GM18507 (cell line): ENCODE measurements around the gene CMTM8.
A peak's percentile ranks its signal among the peaks of the same experiment; 100 is the strongest.

Experiments used
- DNase-seq: peaks from one replicate; pipeline ENCODE4 v3.0.0; 2011; ENCODE audit warnings: low read depth; ENCODE audit not compliant: insufficient read length; ENCODE audit errors: extremely low spot score
- FAIRE-seq: peaks from 2 replicates; lab custom pipeline; 2011; peaks lifted over from hg19 to GRCh38; lab: Jason Lieb, UNC

The CMTM8 gene

DNA sequence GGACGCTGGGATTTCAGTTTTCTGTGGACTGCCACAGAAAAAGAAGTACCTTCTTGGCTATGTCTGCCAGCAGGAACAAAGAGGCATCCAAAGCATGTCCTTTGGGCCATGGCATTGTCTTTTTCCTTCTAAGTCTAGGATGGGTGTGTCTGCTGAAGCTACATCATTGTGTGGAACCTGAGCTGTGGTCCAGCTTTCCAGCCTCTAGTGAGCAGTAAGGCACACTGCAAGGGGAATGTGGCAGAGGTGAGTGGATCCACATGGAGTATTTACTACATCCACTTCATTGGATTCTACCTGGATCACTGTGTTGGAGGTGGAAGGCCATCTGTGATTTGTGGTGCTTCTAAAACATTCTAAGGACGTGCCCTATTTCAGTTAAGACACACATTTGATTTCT lies 23.7 kb downstream of the CMTM8 start:
- DNase-seq (no peak), FAIRE-seq (no peak)

- FAIRE-seq (no peak), DNase-seq (no peak)
Measured at GRCh38 chr3:32274306-32274705, 35.8 kb downstream of the CMTM8 start.

- DNase-seq = no peak
- FAIRE-seq = no peak
Measured at GRCh38 chr3:32275506-32275905, 37.0 kb downstream of the CMTM8 start.

DNA sequence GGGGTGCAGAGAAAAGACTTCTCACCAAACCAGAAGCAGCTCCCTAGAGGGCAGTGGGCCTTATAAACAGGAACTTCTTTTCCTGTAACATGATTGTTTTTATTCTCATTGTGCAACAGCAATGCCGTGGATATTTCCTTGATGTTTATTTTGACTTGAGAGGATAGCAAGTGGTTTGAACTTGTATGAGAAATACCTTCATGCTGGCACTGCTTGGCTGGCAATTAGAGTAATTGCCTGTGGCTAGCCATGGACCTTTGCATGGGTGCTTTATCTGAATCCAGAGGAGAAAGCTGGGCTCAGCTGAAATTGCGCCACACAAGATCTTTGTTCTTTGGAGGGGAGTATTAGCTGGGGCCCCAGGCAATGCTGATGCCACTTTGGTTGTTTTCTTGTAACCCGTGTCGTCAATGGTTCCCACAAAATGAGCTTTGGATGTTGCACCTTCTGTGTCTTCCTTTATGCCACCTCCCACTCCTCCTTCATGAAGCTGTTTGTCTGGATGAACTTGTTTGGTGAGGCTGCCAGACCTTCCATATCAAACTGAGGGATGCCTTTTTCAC lies 37.9 kb downstream of the CMTM8 start:
- DNase-seq = no peak
- no peak for FAIRE-seq

DNA sequence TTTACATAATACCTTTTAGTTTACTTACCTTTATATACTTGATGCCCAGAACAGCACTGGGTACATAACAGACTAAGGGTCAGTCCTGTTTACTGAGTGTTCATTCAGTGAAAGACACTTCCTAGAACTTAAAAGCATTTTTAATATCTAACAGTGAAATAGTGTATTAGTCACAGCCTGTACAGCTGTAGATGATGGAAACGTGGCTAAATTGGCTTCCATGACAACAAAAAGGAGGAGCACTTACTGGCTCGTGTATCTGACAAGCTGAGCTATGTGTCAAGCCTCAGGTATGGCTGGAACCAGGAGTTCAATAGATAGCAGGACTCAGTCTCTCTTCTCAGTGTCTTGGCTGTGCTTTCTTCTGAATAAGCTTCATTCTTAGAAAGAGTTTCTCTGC lies 40.2 kb downstream of the CMTM8 start:
- DNase-seq = no peak
- FAIRE-seq = no peak

GRCh38 chr3:32280262-32280910 lies 41.9 kb downstream of the CMTM8 start:
- FAIRE-seq (no peak), DNase-seq (no peak)

DNA sequence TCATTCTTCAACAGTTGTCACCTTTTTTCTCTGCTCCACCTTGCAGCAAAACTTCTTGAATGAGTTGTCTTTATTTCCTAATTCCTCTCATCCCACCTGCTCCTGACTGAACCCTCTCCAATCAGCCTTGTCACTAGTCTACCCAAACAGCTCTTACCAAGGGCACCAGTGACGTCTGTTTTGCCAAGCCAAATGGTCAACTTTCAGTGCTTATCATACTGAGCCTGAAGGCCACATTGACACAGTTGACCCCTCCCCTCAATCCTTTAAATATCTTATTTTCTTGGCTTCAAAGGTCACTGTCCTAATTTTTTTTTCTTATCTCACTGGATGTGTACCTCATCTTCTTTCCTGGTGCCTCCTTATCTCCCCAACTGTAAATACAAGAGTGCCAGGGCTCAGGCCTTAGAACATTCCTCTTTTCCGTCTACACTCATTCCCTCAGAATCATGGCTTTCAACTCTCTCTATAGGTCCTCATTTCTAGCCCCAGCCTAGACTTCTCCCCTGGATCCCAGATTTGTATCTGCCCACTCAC lies 43.2 kb downstream of the CMTM8 start:
- DNase-seq (no peak), FAIRE-seq (no peak)

DNA sequence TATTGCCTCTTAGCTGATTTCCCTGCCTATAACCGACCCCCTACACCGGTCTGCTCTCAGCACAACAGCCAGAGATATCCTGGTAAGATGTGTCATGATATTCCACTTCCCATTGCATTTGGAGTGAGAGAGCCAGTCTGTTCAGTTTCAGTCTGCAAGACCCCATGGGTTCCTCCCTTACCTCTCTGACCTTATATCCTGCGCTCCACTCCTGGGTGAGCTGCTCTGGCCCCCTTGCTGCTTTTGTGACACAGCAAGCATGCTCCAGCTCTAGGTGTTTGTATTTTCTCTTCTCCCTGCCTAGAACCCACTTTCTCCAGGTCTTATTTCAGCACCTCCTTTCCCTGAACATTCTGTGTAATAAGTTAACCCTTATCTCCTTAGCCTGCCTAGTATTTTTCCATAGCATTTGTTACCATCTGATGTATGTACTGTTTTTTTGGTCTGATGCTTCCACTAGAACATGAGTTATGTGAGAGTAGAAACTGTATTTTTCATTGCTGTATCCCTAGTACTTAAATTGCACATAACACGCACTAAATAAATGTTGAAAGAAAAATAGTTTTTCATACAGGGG lies 44.2 kb downstream of the CMTM8 start:
- FAIRE-seq (no peak), DNase-seq (no peak)

DNA sequence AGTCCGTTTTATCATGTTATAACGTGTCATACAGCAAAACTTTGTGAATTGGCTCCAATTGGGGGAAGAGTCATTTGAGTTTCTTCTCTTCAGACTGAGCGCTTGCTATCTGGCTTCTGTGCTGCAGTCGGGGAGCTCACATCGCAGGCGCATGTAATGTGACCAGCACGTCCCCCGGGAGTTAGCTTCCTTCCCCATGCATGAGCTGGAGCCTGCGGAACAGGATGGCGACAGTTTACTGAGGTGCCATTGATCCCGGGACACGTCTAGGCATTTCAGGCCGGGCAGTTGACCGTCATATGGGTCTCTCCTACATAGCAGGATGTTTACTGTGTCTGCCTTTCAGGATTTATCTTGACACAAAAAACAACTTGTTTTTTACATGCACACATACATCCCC lies 44.8 kb downstream of the CMTM8 start:
- FAIRE-seq (no peak), DNase-seq (no peak)

- FAIRE-seq (no peak), DNase-seq (no peak)
Measured at GRCh38 chr3:32284443-32285212, 46.1 kb downstream of the CMTM8 start.

DNA sequence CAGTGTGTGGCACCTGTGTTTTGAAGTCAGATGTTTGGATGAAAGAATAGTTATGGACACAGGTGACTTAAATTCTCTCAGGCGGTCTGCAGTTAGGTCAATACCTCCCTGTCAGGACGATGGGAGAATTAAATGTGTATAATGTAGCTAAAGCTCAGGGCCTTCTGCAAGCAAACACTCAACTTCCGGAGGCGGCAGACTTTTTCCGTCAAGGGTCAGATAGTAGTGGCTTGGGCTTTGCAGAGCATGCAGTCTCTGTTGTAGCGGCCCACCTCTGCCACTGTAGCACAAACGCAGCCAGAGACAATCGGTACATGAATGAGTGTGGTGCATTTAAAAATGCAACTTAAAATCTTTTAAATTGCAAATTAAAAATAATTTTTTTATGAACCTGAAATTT lies 47.4 kb downstream of the CMTM8 start:
- FAIRE-seq (no peak), DNase-seq (no peak)

DNA sequence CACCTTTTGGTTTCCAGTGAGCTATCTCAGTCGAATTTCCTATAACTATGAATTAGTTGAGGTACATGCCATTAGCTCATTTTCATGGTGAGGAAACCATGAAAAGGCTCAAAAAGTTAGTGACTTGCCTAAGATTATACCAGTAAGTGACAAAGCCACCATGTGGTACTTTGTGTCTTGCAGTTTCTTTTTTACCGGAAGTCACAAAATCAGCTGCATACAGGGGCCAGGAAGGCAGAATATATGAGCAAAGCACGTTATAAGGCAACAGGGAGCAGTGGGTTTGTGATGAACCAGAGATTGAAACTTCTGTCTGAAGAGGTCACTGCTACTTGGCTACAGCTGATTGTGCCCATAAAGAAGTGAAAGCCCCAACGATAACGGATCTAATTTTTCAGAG lies 50.3 kb downstream of the CMTM8 start:
- peak; percentile 70 for FAIRE-seq

GRCh38 chr3:32290619-32291018 lies 52.1 kb downstream of the CMTM8 start:
- FAIRE-seq (no peak), DNase-seq (no peak)

More for the DNA sequence above, 50.3 kb downstream of the CMTM8 start:
- no peak for DNase-seq

DNA sequence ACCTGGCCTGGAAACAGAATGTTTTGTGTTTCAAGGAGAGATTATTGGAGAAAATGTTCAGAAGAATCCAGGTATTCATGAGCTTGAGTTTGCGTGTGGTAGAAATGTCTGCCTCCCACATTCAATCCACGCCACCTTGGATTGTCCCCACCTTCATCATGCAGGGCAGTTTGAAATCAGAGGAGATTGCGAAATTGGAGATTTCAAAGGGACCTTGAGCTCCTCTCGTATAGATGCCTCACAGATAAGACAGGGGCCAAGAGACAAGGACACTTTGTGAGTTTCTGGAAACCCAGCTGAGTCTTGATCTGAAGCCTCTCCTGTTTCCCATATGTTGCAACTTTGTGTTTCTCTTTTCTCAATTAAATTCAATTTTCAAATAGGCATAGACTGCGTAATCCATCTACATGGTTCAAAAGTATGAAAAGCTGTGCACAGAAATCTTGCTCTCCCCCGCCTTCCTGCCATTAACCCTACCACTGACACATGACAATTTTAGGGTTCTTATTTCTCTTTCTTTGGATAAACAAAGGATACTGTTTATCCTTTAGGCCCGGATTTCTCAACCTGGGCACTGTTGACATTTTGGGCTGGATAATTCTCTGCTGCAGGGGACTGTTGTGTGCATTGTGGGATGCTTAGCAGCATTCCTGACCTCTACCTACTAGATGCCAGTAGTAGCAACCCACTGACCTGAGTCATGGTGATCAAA lies 53.8 kb downstream of the CMTM8 start:
- FAIRE-seq = no peak

GRCh38 chr3:32293903-32294302 lies 55.4 kb downstream of the CMTM8 start:
- FAIRE-seq (no peak), DNase-seq (no peak)

More for the DNA sequence above, 53.8 kb downstream of the CMTM8 start:
- DNase-seq = no peak

- DNase-seq = peak; percentile 57
- peak; percentile 68 for FAIRE-seq
Measured at GRCh38 chr3:32296251-32297204, 58.0 kb downstream of the CMTM8 start.

- FAIRE-seq (no peak), DNase-seq (no peak)
Measured at GRCh38 chr3:32297366-32297765, 58.9 kb downstream of the CMTM8 start.

DNA sequence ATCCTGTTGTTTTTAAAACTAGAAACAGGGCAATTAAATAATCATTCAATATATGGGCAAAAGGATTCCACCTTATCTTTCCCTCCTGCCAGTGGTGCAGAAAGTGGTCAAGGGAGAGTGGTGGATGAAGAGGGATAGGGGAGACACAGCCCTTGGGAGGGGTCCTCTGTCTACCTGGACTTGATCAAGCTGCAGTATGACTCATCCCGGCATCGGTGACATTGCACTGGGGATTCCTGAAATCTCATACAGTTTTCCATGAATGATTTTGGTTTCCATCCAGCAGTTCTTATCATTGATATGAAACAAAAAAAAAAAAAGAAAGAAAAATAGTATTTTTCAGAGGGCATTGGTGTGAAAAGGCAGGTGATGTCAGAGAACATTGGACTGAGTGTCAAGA lies 62.9 kb downstream of the CMTM8 start:
- DNase-seq (no peak), FAIRE-seq (no peak)
